ENCODE measurements around the gene DPEP1. TPM values are rescaled to one million over a fixed set of nuclear protein-coding genes. Genes with fewer than 3 reads are reported as not detected.

Gene DPEP1
- total and polyA plus RNA-seq, 4 donors: 0.14 to 0.83 (median 0.45) TPM

DNA sequence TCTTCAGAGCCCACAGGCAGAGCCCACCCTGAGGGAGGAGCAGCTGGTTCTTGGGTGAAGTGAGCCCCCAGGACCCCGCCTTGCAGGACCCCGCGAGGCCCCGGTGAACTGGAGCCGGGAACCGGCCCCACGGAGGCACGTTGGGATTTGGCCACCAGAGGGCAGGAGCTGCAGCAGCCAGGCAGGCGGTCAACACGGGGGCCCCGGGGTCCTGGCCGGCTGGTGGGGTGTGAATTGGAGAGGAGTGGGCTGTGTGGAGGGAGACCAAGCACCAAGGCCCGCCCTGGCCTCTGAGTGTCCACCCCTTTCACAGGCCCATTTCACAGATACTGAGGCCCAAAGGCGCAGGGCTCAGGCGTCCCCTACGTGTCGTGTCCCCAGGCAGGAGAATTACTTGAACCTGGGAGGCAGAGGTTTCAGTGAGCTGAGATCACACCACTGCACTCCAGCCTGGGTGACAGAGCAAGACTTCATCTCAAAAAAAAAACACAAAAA is 2.2 kb downstream of the DPEP1 start:
- Histone ChIP-seq H3K9me3 (ENCODE audit: control insufficient read depth in 4 of 4, low read length in 3 of 4) (no peaks in the 10 kb centered on the region), H3K4me3 (ENCODE audit: low read depth in 1 of 3, low read length in 3 of 3) (no peak overlapping the region), H3K27me3 (ENCODE audit: control insufficient read depth in 4 of 4, insufficient read depth in 4 of 4, low read length in 3 of 4) (no peaks in the 10 kb centered on the region), H3K27ac (ENCODE audit: low read depth in 1 of 2, low read length in 2 of 2) (no peak overlapping the region), H3K36me3 (ENCODE audit: control insufficient read depth in 4 of 4, insufficient read depth in 3 of 4, low read depth in 1 of 4, low read length in 3 of 4) (no peaks in the 10 kb centered on the region), H3K9ac (ENCODE audit: low read depth in 1 of 2, low read length in 2 of 2) (no peak overlapping the region), H3K4me1 (ENCODE audit: control insufficient read depth in 4 of 4, insufficient read depth in 4 of 4, low read length in 3 of 4) (no peaks in the 10 kb centered on the region)
- TF ChIP-seq RAD21 (IDR thresholded peaks at IDR 0.05): peak; percentile 36 to 47
- TF ChIP-seq SP1 (IDR thresholded peaks at IDR 0.05): no peak
- TF ChIP-seq, protein P1, sequence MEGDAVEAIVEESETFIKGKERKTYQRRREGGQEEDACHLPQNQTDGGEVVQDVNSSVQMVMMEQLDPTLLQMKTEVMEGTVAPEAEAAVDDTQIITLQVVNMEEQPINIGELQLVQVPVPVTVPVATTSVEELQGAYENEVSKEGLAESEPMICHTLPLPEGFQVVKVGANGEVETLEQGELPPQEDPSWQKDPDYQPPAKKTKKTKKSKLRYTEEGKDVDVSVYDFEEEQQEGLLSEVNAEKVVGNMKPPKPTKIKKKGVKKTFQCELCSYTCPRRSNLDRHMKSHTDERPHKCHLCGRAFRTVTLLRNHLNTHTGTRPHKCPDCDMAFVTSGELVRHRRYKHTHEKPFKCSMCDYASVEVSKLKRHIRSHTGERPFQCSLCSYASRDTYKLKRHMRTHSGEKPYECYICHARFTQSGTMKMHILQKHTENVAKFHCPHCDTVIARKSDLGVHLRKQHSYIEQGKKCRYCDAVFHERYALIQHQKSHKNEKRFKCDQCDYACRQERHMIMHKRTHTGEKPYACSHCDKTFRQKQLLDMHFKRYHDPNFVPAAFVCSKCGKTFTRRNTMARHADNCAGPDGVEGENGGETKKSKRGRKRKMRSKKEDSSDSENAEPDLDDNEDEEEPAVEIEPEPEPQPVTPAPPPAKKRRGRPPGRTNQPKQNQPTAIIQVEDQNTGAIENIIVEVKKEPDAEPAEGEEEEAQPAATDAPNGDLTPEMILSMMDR (IDR thresholded peaks at IDR 0.05; ENCODE audit: low read depth, low read length, missing input control): peak; percentile 48
- no peak for TF ChIP-seq HNF4A (conservative IDR thresholded peaks at IDR 0.05)
- peak; percentile 48 for DNase-seq (ENCODE audit: low spot score)
- WGBS: 33% methylated on average over 17 of the region's 17 CpGs

DNA sequence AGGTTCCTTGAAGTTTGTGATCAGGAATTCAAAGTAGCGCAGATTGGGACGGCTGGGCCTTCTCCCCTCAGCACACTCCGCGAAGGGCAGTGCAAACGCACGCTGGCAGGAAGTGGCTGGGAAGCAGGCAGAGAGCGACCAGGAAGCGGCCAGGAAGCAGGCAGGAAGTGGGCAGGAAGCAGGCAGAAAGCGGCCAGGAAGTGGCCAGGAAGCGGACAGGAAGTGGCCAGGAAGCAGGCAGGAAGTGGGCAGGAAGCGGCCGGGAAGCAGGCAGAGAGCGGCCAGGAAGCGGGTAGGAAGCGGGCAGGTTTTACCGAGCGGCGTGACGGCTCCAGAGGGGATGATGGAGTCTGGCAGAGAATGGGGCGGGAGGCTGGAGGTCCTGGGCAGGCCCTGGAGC is 3.2 kb downstream of the DPEP1 start:
- Histone ChIP-seq H3K27me3 (ENCODE audit: control insufficient read depth in 4 of 4, insufficient read depth in 4 of 4, low read length in 3 of 4) (no peaks in the 10 kb centered on the region), H3K4me3 (ENCODE audit: low read depth in 1 of 3, low read length in 3 of 3) (no peak overlapping the region), H3K9ac (ENCODE audit: low read depth in 1 of 2, low read length in 2 of 2) (no peak overlapping the region), H3K36me3 (ENCODE audit: control insufficient read depth in 4 of 4, insufficient read depth in 3 of 4, low read depth in 1 of 4, low read length in 3 of 4) (no peaks in the 10 kb centered on the region), H3K9me3 (ENCODE audit: control insufficient read depth in 4 of 4, low read length in 3 of 4) (no peaks in the 10 kb centered on the region), H3K4me1 (ENCODE audit: control insufficient read depth in 4 of 4, insufficient read depth in 4 of 4, low read length in 3 of 4) (no peaks in the 10 kb centered on the region), H3K27ac (ENCODE audit: low read depth in 1 of 2, low read length in 2 of 2) (no peak overlapping the region)
- no peak for DNase-seq (ENCODE audit: low spot score)
- TF ChIP-seq EGR1 (IDR thresholded peaks at IDR 0.05; ENCODE audit: low read depth in 2 of 2): peak; percentile 38 to 55
- no peak for TF ChIP-seq FOXA2 (IDR thresholded peaks at IDR 0.05)
- no peak for TF ChIP-seq TAF1 (conservative IDR thresholded peaks at IDR 0.05)
- TF ChIP-seq HNF4A (conservative IDR thresholded peaks at IDR 0.05): no peak
- TF ChIP-seq NR2F2 (IDR thresholded peaks at IDR 0.05): no peak
- TF ChIP-seq, protein P2, sequence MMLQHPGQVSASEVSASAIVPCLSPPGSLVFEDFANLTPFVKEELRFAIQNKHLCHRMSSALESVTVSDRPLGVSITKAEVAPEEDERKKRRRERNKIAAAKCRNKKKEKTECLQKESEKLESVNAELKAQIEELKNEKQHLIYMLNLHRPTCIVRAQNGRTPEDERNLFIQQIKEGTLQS (IDR thresholded peaks at IDR 0.05): no peak
- TF ChIP-seq, protein P3, sequence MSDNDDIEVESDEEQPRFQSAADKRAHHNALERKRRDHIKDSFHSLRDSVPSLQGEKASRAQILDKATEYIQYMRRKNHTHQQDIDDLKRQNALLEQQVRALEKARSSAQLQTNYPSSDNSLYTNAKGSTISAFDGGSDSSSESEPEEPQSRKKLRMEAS (IDR thresholded peaks at IDR 0.05): peak; percentile 70
- WGBS: 79% methylated on average over 20 of the region's 20 CpGs

DNA sequence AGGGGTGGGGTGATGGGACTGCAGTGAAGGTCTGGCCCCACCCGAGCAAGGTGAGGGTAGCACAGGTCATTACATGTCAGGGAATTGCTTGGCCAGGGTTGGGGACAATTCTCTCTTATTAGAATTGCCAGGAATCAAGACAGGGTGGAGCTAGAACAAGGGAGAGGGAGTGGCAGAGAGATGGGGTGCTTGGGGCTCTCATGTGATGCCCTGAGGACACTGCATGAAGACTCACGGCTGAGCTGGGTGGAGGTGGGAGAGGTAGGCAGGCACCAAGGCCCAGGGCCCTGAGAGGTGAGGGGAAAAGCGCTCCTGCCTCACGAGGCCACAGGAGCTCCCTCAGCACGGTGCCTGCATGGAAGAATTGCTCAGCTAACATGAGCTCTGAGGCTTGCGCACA is 3.6 kb downstream of the DPEP1 start:
- Histone ChIP-seq H3K27ac (ENCODE audit: low read depth in 1 of 2, low read length in 2 of 2) (no peak overlapping the region), H3K36me3 (ENCODE audit: control insufficient read depth in 4 of 4, insufficient read depth in 3 of 4, low read depth in 1 of 4, low read length in 3 of 4) (no peaks in the 10 kb centered on the region), H3K9me3 (ENCODE audit: control insufficient read depth in 4 of 4, low read length in 3 of 4) (no peaks in the 10 kb centered on the region), H3K4me3 (ENCODE audit: low read depth in 1 of 3, low read length in 3 of 3) (no peak overlapping the region), H3K9ac (ENCODE audit: low read depth in 1 of 2, low read length in 2 of 2) (no peak overlapping the region), H3K4me1 (ENCODE audit: control insufficient read depth in 4 of 4, insufficient read depth in 4 of 4, low read length in 3 of 4) (no peaks in the 10 kb centered on the region), H3K27me3 (ENCODE audit: control insufficient read depth in 4 of 4, insufficient read depth in 4 of 4, low read length in 3 of 4) (no peaks in the 10 kb centered on the region)
- no peak for DNase-seq (ENCODE audit: low spot score)
- WGBS: 71% methylated on average over 6 of the region's 6 CpGs
- TF ChIP-seq TAF1 (conservative IDR thresholded peaks at IDR 0.05): no peak

All from liver (tissue), 9 donors.